22Rv1 (cell line): Measurements from ENCODE around the gene SOSTDC1.

Experiments
- H3K27ac ChIP-seq: fragments of 450-650 bp; 2 replicates; pipeline ENCODE4 v1.5.1; 2017
- ZFX ChIP-seq: fragments of 450-650 bp; IDR thresholded peaks from 2 replicates; pipeline ENCODE4 v1.6.1; 2017; ENCODE audit warnings: antibody characterized with exemption, borderline replicate concordance
- TF ChIP-seq, protein P1 (sequence below): fragments of 450-650 bp; IDR thresholded peaks from 2 replicates; pipeline ENCODE4 v1.5.1; 2017; ENCODE audit warnings: mild to moderate bottlenecking

Gene SOSTDC1

DNA sequence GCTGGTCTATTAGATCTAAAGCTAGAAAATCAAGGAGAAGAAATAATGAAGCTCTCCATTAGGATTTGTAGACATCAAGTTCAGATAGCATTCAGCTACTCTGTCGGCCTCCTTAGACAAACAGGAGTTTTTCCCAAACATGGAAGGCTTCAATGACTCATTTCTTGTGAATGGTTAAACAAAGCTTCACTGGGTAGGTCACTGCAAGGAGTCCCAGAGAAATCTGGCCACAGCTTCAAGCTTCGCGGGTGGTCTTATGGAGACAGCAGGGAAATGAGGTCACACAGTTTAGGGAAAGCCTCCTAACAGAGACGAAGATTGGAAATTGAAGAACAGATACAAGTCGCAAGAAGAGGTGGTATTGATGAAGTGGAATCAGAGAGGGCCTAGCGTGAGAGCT is 38.5 kb upstream of the SOSTDC1 start:
- TF ChIP-seq, protein P1, sequence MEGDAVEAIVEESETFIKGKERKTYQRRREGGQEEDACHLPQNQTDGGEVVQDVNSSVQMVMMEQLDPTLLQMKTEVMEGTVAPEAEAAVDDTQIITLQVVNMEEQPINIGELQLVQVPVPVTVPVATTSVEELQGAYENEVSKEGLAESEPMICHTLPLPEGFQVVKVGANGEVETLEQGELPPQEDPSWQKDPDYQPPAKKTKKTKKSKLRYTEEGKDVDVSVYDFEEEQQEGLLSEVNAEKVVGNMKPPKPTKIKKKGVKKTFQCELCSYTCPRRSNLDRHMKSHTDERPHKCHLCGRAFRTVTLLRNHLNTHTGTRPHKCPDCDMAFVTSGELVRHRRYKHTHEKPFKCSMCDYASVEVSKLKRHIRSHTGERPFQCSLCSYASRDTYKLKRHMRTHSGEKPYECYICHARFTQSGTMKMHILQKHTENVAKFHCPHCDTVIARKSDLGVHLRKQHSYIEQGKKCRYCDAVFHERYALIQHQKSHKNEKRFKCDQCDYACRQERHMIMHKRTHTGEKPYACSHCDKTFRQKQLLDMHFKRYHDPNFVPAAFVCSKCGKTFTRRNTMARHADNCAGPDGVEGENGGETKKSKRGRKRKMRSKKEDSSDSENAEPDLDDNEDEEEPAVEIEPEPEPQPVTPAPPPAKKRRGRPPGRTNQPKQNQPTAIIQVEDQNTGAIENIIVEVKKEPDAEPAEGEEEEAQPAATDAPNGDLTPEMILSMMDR = no peak
- no peak for TF ChIP-seq ZFX

DNA sequence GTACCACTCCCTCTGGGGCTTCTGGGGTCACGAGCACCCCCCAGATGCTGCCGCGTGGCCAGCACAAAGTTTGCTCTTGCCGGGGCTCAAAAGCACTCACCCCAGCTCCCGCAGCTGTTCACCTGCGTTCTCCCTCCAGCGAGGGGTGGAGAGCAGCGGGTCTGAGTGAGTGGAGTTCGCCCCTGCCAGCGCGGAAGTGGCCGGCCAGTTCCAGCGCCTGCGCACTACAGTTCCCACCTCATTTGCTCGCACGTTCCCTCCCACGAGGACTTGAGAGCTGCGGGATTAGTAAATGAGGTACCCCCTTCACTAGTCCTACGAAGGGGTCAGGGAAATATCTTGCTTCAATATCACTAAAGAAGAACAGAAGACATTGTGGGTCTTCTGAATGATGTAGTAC is 36.8 kb upstream of the SOSTDC1 start:
- H3K27ac ChIP-seq = no peak overlapping the region
- no peak for TF ChIP-seq ZFX
- TF ChIP-seq, protein P1 = no peak

More for the DNA sequence above, 38.5 kb upstream of the SOSTDC1 start:
- no peak overlapping the region for H3K27ac ChIP-seq

DNA sequence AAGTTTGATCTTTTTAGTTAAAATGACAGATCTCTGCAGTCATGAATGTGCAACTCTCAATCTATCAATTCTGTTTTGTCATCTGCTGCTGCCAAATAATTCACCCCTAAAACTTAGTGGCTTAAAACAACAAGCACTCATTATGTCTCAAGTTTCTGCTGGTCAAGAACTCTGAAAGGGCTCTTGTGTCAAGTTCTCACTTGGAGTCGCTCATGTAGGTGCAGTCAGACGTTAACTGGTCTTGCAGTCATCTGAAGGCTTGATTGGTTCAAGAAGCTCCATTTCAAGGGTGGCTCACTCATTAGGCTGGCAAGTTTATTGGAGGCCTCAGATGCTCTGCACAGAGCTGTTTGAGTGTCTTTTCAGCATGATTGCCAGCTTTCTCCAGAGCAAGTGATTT is 32.6 kb upstream of the SOSTDC1 start:
- no peak overlapping the region; the same call in 1 of the 2 replicates for H3K27ac ChIP-seq
- TF ChIP-seq ZFX = no peak
- TF ChIP-seq, protein P1 = no peak

DNA sequence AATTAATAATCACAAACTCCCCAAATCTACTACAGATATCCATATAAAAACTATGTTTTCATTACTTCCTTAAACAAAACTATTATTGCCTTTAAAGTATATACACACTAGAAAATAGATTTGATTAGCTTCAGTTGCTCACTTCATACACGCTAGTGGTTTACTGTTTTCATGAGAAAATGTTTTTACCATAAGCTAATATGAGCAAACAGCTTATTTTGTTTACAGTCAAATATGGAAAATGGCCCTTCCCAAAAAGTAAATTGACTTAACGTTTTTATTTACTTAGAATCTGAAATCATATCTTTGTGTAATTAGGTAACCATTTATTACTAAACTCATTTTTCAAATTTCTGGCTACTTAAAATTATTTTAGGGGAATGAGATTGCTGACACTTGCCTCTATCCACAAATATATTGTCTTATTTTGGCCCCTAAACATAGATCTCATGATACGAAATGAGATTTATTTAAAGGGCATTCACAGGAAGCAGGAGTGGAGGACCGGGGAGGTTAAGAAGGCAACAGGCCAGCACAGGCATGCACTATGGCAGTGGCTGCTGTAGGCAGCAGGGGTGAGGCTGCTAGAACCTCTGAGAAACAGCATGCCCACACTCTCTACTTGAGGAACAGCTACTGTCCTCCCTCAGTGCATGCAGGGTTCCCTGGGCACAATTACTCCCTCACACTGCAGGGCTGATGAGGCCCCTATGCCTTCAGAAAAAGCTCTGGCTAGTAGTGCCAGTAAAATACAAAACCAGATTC is 29.6 kb upstream of the SOSTDC1 start:
- no peak for TF ChIP-seq ZFX
- TF ChIP-seq, protein P1 = no peak
- H3K27ac ChIP-seq = peak overlapping the region; percentile 76

DNA sequence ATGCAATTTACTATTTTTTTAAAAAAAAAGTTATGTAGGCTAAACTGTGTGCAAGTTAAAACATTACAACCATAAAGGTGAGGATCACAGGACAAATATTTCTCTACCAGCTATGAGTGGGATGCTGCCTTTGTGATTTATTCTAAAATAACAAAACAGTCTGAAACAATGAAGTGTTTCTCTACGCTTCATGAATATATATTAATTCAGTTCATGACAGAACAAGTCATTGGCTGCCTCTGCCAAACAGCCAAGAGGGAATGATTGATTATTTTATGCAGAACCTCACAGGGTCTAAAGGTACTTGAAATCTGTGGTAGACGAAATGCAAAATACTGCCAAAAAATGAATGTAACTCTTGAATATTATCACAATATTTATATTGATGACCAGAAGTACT is 29.0 kb upstream of the SOSTDC1 start:
- TF ChIP-seq ZFX = no peak
- TF ChIP-seq, protein P1 = no peak
- H3K27ac ChIP-seq = peak overlapping the region; percentile 76

DNA sequence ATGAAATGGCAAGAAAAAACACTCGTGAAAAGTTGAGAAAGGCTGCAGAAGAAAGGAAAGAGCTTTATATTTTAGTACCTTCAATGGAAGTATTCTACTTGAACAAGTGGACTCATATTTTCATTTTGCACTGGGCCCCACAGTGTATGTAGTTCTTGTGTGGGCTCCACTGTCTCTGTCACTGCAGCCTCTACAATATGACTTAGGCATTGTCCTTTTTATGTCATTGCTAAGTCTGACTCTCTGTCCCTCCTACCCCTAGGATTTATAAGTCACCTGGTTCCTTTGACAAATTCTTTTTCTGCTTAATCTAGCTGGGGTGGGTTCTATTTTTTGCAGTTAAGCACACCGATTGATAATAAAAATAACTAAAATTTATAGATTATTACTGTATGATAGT is 27.7 kb upstream of the SOSTDC1 start:
- H3K27ac ChIP-seq = peak overlapping the region; percentile 76
- TF ChIP-seq, protein P1 = no peak
- TF ChIP-seq ZFX = no peak

DNA sequence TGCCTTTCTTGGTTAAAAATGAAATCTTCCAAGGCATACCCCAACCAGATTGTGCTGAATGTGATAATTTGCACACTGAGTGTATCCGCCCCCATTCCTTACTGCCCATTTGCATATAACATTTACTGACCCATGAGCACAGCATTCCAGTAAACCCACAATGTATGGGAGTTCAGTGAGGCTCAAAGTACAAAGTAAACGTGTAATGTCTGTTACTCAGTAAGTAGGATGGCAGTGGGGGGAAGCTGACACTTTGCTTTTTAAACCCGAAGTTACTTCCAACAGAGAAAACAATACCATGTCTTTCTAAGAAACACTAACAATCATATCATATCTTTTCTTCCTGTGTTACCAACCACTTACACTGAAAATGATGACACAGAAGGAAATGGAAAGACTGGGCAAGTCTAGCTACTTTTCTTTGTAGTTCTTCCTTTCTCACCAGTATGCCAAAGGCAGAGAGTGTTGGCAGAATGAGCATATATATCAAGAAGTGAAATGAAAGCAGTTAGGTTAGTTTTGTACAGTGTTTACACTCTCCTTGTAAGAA is 27.1 kb upstream of the SOSTDC1 start:
- peak overlapping the region; percentile 76 for H3K27ac ChIP-seq
- TF ChIP-seq ZFX = no peak
- TF ChIP-seq, protein P1 = no peak
